Stimulated activated CD4-positive, alpha-beta T cell treated with anti-CD3 and anti-CD28 coated beads, Interleukin-4, amount 100 ng/mL, for 4 hours (primary cell): ENCODE results near the gene PRM2.
A peak's percentile ranks its signal among the peaks of the same experiment; 100 is the strongest.

Source experiments
- DNase-seq, 2 experiments: peaks; one replicate each; pipeline ENCODE4 v3.0.0-alpha.2; 2020

Gene PRM2, protein sequence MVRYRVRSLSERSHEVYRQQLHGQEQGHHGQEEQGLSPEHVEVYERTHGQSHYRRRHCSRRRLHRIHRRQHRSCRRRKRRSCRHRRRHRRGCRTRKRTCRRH

DNA sequence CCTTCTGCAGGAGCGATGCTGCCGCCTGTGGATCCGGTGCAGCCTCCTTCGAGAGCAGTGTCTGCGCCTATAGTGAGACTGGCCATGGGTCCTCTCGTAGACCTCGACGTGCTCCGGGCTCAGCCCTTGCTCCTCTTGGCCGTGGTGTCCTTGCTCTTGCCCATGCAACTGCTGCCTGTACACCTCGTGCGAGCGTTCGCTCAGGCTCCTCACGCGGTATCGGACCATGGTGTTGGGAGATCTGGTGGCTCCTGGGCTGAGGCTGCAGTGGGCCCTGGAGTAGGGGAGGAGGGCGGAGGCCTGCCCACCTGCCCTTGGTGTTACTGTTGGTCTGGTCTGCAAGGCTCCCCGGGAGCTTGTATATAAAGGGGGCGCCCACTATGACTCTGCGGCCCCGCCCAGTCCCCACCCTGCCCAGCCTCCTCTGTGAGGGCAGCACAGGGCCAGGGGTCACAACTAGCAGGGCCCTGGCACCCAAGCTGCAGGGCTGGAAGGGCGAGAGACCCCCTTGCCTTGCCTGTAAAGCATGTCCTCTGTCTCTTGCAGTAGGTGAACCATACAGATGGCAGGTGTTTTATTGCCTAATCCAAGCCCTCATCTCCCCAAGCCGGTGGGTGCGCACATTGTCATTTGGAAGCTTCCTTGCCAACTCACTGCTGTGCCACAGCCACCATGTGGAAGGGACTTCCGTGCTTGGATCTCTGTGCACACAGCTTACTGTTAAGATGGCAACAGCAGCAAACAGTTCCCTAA, at the start of gene PRM2:
Gene PRM2, minus strand, starts transcription at position 338 of the 753 bp plus-strand sequence. Its CDS starts 110 bp downstream, at position 228.
- no peak for DNase-seq

DNA sequence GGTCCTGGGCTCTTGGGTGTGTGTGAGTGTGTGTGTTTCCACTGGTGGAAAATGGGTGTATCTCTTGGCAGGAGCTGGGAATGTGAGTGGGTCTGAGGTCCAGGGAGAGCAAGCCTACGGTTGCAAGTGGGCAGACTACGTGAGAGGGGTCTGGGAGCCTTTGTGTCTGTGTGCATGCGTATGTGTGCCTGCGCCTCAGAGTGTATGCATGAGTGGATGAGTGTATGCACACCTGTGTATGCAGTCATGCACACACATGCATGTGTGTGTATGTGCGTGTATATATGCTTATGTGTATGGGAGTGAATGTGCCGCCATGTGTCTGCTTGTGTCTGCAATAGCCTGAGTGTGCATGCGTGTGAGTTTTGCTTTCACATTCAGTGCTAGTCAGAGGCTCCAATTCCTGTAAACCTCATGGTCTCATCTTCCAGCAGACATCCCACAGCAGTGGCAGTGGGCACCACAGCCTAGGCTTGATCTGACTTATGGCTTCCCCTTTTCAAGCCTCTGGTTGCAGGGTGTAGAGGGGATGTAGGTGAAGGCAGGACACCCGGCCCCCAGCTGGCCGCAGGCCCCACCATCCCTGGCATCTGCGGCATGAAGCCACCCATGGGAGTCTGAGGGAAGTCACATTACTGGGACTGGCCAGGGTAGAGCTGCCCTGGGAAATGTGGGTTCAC, 49.3 kb upstream of the PRM2 start:
- DNase-seq, result peak; percentile 12 to 30

DNA sequence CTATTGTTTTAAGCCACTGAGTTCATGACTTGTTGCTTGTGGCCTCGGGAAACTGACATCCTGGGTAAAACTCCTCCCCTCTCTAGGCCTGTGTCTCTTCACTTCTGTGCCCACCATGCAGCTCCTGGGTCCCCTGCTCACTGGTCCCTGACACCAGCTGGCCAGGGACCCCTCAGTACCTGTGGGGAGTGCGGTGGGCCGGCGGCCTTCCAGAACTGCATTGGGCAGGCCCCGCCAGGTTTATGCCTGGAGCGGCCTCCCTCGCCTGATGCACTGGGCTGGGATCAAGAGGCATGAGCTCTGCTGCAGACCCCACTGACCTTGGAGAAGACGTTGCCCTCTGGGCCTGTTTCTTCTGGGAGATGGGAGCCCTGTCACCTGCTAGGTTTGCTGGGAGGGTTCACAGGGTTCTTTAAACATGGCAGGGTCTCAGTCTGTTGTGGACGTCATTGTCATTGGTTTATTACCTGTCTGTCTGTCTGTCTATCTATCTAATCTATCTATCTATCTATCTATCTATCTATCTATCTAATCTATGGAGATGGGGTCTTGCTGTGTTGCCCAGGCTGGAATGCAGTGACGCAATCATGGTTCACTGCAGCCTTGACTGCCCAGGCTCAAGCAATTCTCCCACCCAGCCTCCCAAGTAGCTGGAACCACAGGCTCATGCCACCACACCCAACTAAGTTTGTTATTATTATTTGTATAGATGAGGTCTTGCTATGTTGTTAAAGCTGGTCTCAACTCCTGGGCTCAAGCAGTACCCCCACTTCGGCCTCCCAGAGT, 47.5 kb upstream of the PRM2 start:
- DNase-seq, result no peak

DNA sequence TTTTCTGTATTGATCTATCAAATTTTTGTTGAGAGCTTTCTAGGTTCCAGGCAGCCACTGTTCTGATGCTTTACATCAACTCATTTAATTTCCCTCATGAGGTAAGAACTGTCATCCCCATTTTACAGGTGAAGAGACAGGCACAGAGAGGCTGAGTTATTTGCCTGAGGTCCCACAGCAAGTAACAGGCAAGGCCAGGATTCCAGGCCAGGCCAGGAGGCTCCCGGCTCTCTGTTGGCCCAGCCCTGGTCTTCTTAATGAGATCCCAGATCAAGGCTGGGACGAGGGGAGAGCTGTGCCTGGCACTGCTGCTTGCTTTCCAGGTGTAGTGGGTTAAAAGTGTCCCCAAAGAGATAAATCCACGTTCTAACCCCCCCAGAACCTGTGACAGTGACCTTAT, 46.5 kb upstream of the PRM2 start:
- no peak for DNase-seq

DNA sequence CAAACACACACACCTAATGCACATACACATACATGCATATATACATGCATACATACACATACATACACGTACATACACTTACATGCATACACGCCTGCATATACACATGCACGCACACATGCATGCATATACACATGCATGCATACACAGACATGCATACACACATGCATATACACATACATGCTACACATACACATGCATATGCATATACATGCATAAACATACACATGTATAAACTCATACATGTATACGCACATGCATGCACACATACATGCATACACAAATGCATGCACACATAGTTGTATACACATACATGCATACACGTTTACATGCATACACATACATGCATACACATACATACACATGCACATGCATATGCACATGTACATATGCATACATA, 45.4 kb upstream of the PRM2 start:
- DNase-seq, result no peak

DNA sequence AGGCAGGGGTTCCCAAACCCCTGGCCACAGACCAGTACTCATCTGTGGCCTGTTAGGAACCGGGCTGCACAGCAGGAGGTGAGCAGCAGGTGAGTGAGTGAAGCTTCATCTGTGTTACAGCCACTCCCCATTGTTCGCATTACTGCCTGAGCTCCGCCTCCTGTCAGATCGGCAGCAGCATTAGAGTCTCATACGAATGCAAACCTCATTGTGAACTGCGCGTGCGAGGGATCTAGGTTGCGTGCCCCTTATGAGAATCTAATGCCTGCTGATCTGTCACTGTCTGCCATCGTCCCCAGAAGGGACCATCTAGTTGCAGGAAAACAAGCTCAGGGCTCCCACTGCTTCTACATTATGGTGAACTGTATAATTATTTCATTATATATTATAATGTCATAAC, 43.9 kb upstream of the PRM2 start:
- no peak for DNase-seq

DNA sequence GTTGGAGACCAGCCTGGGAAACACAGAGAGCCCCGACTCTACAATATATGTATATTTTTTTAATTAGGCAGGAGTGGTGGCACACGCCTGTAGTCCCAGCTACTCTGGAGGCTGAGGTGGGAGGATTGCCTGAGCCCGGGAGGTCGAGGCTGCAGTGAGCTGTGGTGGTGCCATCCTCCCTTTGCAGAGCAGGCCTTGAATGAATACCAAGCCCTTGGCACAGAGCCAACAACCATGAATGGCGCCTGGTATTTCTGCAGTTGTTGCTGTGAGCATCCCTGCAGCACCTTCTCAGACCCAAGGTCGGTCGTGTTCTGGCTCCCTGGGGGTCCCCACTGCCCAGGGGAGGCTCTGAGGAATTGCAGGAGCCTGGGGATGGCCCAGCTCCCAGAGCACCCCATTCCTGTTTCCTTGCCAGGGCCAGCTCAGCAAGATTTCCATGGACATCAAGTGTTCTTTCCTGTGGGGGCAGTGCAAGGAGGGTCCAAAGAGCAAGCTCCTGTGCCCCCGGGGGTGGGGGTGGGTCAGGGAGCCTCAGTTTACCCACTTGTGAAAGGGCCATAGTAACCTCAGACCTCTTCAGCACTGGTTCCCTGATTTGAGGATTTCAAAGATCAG, 43.4 kb upstream of the PRM2 start:
- no peak for DNase-seq

DNA sequence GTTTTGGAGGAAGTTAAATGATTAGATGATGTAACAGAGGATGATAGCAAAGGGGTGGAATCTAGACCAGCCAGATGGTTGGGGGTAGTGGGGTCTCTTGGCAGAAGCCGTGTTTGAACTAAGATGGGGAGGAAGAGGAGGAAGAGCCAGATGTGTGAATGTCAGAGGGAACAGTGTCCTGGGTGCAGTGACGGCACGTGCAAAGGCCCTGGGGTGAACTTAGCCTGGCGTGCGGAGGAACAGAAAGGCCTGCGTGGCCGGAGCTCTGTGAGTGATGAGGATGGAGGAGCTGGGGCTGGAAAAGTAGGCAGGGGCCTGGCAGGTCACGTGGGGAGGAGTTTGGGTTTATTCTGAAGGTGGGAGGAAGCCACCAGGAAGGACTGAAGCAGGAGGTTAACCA, 42.5 kb upstream of the PRM2 start:
- no peak for DNase-seq

DNA sequence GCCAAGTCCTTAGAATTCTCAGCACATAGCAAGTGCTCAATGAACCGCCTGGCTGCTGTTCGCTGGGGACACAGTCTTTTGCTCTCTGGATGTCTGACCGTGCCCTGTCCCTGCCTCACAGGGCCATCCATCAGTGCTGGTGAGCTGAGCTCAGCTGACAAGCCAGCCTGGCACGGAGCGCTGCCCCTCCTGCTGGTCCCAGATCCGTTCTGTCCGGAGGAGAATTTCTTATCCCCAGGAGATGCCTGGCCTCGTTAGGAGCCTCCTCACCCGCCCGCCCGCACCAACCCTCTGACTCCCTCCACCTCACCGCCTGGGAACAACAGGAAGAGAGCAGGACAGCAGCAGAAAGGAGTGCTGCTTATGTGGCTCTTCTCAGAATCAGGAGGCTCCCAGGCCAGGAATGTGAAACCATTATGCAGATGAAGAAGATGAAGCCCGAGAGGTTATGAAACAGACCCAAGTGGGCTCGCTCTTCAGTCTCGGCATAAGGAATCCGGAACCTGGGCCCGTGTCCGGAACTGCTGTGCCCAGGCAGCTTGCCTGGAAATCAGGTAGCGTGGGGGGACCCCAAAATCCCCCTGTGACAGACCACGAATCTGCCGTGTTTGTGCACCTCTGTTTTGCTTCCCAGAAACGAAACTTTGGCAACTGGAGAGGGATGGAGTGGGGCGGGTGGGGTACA, 40.2 kb upstream of the PRM2 start:
- DNase-seq, result no peak

DNA sequence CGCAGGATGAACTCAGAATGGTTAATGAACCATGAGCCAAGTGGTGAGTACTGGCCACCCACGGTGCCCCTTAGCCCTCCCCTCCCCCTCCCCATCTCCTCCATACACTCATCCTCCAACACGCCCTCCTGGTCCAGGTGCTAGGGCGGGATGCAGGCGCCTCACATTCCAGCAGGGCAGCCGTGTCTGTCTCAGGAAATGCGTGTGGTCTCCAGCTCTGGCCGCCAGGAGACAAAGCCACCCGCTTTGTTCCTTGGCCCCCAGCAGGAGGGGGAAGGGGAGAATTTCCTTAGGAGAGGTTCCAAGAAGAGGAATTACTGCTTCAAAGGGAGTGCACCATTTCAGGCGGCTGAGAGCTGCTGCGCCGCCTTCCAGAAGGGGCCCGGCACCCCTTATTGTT, 39.2 kb upstream of the PRM2 start:
- DNase-seq, result no peak

DNA sequence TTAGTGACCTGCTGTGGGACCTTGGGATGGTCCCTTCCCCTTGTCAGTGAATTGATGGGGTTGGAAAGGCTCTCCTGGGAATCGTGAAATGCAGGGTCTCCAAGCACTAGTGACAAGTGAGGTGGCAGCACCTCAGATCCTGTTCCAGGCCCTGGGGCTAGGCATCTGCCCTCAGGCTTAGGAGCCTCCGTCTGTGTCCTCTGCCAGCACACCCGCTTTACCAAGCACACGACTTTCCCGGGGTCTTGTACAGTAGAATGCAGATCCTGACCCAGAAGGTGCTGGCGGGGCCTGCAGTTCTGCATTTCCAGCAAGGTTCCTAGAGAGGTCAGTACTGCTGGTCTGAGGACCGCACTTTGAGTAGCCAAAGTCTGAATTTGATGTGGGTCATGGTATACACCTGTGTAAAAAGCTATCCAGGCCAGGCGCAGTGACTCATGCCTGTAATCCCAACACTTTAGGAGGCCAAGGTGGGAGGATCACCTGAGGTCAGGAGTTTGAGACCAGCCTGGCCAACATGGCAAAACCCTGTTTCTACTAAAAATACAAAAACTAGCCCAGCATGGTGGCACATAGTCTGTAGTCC, 38.1 kb upstream of the PRM2 start:
- no peak for DNase-seq

DNA sequence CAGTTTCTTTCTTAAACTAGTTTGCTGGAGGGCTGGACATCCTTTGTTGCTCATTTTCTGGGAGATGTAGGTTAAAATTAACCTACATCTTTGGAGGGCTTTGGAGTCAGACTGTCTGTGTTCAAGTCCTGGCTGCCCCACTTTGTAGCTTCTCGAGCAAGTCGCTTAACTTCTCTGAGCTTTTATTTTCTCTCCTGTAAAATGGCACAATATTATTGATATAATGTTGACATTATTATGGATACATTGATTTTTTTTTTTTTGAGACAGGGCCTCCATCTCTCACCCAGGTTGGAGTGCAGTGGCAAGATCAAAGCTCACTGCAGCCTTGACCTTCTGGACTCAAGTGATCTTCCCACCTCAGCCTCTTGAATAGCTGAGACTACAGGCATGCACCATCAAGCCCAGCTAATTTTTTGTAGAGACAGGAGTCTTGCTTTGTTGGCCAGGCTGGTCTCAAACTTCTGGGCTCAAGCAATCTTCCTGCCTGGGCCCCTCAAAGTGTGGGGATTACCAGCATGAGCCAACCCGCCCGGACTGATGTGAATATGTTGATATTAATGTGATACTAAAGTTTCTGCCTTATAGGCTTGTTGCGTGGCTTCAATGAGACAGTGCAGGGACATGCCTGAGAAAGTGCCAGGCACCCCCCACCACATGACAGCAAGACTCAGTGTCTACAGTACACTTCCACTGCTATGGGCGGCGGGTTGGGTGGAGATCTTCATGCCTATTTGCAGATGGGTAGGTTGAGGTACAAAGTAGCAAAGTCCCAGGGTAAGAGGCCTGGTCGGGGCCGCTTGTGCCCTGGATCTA, 37.4 kb upstream of the PRM2 start:
- DNase-seq, result no peak

DNA sequence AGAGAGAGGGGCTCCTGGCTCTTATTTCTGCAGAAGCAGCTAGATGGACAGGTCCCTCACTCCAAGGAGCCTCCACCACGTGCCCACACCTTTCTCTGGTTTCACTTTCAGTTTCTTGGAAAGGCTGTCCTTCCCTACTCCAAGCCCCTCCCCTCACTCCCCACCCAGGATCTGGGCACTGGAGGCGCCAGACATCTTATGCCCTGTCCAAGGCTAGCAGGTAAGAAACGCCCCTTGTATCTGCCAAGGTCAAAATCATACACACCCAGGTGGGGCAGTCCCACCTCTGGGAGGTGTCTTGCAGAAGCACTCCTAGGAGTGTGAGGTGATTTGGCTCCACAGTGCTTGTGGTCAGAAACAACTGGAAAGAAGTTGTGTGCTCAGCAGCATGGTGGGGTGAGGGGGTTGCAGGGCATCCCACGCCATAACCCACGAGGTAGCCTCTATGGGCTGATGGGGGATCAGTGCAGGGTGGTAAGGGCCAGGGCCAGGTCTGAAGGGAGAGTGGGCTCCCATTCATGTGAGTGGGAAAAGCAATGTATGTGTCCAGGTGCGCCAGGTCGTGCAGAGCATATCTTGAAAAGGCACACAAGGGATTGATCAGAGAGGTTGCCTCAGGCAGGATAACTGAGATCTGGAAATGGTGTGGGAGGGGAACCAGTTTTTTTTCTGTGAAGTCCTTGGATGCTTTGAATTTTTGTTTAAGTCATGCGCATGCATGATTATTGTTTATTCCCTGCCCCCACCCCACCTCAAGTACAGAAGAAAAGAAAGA, 36.6 kb upstream of the PRM2 start:
- peak in 1 of 2 experiments; percentile 30 for DNase-seq

DNA sequence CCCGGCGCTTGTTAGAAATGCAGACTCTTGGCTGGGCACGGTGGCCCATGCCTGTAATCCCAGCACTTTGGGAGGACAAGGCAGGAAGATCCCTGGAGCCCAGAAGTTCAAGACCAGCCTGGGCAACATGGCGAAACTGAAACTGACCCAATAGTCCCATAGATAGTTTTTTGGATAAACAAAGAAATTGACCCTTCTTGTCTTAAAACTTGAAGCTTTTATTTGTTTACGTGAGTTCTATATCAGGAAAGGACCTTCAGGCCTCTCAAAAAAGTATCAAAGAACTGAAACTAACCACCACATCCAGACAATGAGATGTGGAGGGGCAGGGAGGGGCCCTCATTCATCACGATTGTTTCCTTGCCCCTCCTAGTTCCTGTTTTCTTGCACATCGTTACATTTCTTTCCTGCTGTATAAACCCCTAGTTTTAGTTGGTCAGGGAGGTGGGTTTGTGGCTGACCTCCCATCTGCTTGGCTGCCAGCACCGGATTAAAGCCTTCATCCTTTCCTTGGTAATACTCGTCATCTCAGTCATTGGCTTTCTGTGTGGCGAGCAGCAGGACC, 34.8 kb upstream of the PRM2 start:
- DNase-seq, result peak in 1 of 2 experiments; percentile 8

DNA sequence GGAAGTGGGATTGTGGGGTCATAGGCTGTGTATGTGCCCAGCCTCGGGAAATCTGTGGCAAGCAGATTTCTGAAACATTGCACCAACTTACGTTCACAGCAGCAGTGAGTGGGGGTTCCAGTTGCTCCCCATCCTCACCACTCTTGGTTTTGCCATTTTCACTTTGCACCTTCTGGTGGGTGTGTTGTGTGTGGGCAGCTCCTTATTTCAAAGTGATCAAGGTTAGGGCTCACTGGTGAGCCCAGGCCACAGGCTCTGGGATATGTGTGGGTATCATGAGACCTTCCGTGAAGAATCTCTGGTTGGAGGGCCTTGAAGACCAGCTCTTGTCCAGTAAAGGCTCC, 34.3 kb upstream of the PRM2 start:
- no peak for DNase-seq

DNA sequence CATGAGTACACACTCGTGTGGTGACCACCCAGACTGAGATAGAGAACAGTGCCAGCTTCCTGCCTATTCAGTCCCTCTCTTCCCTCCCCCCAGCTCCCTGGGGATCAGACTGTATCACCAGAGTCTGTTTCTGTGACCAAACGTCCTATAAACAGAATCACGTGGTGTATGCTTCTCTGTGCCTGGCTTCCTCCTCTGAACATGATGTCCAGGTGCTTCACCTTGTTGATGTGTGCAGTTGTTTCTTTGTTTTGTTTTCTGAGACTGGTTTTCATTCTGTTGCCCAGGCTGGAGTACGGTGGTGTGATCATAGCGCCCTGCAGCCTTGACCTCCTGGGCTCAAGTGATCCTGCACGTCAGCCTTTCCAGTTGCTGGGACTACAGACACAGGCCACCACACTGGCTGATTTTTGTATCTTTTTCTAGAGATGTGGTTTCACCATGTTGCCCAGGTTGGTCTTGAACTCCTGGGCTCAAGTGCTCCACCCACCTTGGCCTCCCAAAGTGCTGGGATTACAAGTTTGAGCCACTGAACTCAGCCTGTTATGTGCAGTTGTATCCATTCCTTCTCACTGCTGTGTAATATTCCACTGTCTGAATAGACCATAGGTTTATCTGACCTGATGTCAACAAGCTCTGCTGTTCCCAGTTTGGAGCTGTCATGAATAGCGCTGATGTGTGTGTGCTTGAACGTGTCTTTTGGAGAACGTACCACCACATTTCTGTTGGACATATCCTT, 33.8 kb upstream of the PRM2 start:
- no peak for DNase-seq

DNA sequence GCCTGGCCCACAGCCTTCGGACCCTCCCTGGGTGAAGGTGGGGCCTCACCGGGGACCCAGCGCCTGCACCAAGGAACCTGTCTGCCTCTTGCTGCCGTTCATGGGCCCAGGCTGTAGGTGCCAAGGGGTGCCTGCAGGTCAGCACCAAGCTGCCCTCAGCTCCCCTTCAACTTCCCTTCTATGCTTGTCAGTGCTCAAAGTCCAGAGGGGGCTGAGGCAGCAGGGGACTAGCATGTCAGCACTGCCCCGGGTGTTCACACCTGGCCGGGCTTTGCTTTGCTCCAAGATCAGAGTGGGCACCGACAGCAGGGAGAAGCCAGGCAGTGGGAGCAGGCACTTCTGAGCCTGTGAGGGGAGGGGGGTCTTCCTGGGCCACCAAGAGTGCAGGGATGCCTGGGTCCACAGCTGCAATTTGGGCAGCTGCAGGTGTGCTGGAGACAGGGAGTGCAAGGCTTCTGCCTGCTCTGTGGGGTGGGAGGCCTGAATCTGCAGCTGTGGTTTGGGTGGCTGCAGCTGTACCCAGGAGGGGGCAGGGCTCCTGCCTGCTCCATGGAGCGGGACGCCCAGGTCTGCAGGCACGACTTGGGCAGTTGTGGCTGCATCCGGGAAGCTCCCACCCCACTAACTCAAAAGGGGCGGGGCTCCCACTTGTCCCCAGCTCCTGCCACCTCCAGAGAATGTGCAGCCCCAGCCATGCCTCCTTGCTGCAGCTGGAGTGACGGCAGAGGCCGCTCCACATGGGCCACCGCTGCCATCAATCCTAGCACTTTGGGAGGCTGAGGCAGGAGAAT, 32.4 kb upstream of the PRM2 start:
- no peak for DNase-seq
